GM18502 (cell line): ENCODE measurements around the gene SPG11.
"Not testable (repeated sequence)": the region's sequence is repeated elsewhere in the genome, so short reads cannot be mapped to it uniquely, and the experiment has no call there.

Source experiments
- ATAC-seq: cut with Tn5 transposase; IDR thresholded peaks from one replicate; pipeline ENCODE4 v1.9.1; 2021; ENCODE audit warnings: mild to moderate bottlenecking; ENCODE audit not compliant: unreplicated experiment, poor library complexity

SPG11 gene

GRCh38 chr15:44636976-44637375 is 26.5 kb downstream of the SPG11 start:
- ATAC-seq: no peak

- ATAC-seq: no peak
These were observed 29.9 kb downstream of the SPG11 start for GRCh38 chr15:44633603-44634002.

- not testable (repeated sequence) for ATAC-seq
These were observed 38.2 kb downstream of the SPG11 start for GRCh38 chr15:44625286-44625685.

GRCh38 chr15:44623178-44623577 is 40.3 kb downstream of the SPG11 start:
- no peak for ATAC-seq

- no peak for ATAC-seq
These were observed 43.4 kb downstream of the SPG11 start for GRCh38 chr15:44620081-44620480.

GRCh38 chr15:44616974-44617373 is 46.5 kb downstream of the SPG11 start:
- ATAC-seq: no peak

- ATAC-seq: no peak
These were observed 56.7 kb downstream of the SPG11 start for GRCh38 chr15:44606740-44607139.

GRCh38 chr15:44603126-44603525 is 60.3 kb downstream of the SPG11 start:
- no peak for ATAC-seq

GRCh38 chr15:44598892-44599291 is 64.6 kb downstream of the SPG11 start:
- no peak for ATAC-seq

GRCh38 chr15:44598066-44598465 is 65.4 kb downstream of the SPG11 start:
- ATAC-seq: no peak

GRCh38 chr15:44596511-44597010 is 66.9 kb downstream of the SPG11 start:
- ATAC-seq: no peak

GRCh38 chr15:44595656-44596510 is 67.6 kb downstream of the SPG11 start:
- ATAC-seq: no peak

GRCh38 chr15:44595246-44595645 is 68.2 kb downstream of the SPG11 start:
- no peak for ATAC-seq

GRCh38 chr15:44593042-44593736 is 70.3 kb downstream of the SPG11 start:
- ATAC-seq: no peak

- ATAC-seq: no peak
These were observed 72.1 kb downstream of the SPG11 start for GRCh38 chr15:44591326-44591725.

- no peak for ATAC-seq
These were observed 74.9 kb downstream of the SPG11 start for GRCh38 chr15:44588541-44588940.

- ATAC-seq: no peak
These were observed 77.8 kb downstream of the SPG11 start for GRCh38 chr15:44585633-44586032.

- no peak for ATAC-seq
These were observed 79.2 kb downstream of the SPG11 start for GRCh38 chr15:44584162-44584749.

GRCh38 chr15:44580105-44580504 is 83.4 kb downstream of the SPG11 start:
- no peak for ATAC-seq

GRCh38 chr15:44574734-44575133 is 88.7 kb downstream of the SPG11 start:
- no peak for ATAC-seq

GRCh38 chr15:44573386-44573785 is 90.1 kb downstream of the SPG11 start:
- no peak for ATAC-seq
